Activated effector memory CD4-positive, alpha-beta T cell treated with anti-CD3 and anti-CD28 coated beads, Interleukin-2, amount 50 U/mL, for 16 hours (primary cell): ENCODE results near the gene RAI1.

Experiments
- DNase-seq: peaks from one replicate; pipeline ENCODE4 v3.0.0-alpha.2; 2020

Gene RAI1

DNA sequence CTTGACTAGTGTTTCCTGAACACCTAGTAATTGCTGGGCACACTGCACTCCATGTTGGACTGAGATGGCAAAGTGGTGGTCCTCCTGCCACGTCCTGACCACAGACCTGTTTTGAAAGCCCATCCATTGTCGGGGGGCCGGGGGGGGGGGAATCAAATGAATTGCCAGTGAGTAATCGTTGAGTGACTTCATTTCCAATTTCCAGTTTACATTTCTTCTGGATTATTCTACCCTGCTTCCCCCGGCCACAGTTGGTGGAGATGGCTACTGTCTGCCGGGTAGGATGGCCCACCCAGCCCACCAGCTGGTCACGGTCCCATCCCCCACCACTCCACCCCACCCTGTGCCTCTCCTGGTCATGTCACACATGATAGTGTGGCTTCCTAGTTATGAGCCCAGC, 18.2 kb downstream of the RAI1 start:
- no peak for DNase-seq

DNA sequence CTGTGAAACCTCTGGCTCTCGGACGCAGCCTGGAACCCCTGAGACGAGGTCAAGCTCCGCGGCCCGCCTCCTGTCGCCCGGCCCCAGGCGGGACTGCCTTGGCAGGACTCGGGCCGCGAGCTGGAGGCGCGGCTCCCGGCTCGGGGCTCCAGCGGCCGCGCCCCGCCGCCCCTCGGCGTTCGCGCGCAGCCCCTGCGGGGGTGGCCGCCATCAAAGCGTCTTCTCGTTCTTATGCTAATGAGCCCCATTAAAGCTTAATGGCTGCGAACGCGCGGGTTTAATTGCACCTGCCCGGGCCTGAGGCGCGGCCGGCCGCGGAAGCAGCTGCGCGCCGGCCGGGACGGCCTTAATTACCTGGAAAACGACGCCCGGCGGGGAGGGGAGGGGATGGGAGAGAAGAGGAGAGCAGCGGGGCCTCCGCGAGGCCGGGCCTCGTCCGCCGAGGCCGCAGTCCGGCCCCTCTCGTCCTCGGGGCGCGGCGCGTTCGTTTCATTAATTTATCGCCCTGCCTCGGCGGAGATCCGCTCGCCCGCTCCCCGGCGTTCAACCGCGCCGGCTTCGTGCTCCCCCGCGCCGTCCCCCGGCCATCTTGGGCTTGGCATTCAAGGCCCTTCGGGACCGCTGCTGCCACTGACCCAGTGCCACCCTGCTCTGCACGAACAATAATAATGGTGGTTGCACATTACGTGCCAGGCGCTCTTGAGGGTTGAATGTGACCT, 19.2 kb downstream of the RAI1 start:
- no peak for DNase-seq

DNA sequence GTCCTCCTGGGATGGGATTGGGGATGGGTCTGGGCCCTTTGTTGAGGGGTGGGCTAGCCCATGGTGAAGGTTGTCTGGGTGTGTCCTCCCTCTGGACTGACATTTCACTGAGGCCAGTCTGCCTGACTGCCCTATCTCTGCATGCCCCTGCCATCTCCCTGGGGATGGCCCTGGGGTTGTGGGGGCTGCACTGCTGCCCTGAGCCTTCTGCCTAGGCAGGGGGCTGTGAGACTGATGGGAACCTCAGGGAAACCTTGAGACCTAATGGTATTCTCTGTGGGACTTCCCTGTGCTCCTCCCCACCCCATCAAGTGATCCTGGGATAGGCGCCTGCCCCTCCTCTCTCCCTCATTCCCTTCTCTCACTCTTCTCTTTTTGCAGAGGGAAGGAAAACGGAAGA, 19.9 kb downstream of the RAI1 start:
- no peak for DNase-seq

DNA sequence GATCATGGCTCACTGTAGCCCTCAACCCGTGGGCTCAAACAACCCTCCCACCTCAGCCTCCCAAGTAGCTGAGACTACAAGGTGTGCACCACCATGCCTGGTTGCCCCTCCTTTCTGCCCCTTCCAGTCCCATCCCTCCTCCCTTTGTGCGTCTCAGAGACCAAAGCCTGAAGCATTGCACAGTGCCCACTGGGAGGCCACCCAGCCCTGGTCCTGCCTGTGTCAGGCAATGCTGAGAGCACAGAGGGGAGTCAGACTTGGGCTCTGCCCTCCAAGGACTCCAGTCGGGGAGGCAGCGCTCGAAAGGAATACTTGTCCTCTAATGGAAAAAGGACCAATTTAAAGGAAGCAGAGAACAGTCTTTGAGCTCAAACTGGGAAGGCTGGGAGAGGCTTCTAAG, 20.4 kb downstream of the RAI1 start:
- no peak for DNase-seq

DNA sequence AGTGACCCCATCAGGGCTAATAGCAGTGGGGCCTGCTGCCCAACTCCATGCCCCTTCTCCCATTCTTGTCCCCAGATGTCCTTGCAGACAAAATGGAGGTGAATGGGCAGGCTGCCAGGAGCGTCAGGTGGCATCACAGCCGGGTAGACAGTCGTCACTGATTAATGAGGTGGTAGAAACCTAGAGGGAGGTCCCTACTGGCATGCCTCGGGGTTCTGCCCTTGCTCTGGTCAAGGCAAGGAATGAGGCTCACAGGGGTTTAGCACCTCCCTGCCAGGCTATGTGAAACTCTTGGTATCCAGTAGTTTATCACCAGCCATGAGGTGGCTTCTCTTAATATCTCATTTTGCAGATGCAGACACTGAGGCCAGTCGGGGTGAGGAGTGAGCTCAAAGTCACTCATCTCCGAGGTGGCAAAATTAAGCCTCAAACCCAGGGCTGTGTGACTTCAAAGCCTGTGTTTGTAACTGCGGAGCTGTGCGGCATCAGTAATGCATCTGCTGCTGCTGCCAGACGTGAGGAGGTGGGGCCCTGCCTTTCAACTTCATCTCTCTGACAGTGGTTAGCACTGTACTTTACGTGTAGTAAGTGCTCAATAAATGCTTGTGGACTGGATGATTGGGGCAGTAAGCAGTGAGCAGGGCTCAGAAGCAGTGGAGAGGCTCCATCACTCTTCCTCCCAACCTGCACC, 21.3 kb downstream of the RAI1 start:
- DNase-seq, result no peak

DNA sequence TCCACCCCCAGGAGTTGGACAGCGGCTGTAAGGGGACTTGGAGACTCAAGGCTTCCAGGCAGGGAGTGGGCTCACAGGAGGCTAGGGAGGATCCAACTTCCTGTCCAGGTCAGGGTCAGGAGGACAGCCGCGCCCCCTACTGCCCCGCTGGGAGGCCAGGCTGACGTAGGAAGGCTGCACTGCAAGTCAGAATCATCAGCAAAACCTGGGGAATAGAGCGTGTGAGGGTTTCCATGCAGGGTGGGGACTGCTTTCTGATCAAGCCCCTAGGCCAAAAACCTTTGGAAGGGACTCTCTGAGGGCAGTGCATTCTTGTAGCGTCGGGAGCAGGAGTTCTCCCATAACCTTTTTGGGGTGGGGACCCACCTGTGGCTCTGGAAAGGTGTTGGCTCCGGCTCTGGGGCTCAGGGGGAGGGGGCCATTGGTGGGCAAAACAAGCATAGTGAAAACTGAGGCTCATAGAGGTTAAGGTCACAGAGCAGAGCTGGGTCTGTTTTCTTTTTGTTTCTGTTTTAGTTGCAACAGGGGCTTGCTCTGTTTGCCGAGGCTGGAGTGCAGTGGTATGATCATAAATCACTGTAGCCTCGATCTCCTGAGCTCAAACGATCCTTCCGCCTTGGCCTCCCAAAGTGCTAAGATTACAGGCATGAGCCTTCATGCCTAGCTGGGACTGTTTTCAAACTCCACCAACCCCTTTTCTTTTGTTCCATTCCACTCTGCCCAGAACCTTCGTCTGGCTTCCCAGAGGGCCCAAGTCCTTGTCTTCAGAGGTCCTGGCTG, 22.1 kb downstream of the RAI1 start:
- DNase-seq, result no peak

DNA sequence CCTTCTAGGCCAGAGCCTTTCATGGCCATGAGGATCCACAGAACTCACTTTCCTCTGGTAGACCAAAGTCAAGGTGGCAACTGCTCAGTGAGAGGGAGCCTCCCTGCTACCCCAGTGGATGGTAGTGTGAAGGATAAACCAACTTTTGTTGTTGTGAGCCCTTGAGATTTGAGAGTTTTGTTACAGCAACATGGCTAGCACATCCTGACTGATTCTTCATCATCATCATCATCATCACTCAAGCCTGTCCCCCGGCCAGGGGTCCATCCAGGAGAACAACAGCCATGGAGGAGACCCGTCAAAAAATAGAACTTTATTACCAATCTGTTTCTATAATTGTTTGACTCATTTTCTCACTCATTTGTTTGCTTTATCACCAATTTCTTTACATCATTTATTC, 23.7 kb downstream of the RAI1 start:
- no peak for DNase-seq

DNA sequence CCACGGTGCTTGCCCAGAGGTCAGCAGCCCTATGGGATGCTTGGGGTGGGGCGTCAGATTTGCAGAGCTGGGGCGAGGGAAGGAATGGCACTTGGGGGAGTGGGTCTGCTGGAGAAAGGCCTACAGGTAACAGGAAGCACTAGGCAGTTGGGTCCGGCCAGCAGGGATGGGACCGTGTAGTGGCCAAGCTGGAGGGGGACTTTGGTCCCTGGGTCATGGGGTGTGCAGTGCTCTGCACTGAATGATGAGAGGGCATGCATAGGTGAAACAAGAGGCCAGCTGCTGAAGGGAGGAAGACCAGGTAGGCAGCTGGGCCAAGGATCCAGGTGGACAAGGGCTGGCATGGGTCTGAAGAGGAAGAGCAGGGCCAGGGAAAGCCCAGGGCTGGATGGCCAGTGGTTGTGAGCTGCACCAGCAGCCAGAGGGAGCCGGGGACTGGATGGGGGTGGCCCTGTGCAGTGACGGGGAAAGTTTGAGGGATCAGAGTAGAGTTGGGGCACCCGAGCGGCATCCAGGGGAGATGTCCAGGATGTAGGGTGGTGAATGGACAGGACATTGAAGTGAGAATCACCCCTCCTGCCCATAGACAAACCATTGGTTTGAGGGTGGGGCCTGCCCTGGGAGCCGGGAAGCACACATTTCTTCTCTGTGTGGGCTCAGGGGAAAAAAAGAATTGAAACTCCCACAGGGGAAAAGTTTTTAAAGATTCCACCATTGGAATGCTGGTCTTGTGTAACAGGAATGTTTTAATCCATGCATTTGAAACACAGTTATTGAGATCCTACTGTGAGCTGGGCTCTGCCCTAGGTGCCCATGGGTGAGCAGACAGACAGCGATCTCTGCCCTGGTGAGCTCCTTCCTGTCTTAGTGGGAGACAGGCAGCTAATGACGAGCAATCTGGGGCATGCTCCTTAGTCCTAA, 25.1 kb downstream of the RAI1 start:
- no peak for DNase-seq

DNA sequence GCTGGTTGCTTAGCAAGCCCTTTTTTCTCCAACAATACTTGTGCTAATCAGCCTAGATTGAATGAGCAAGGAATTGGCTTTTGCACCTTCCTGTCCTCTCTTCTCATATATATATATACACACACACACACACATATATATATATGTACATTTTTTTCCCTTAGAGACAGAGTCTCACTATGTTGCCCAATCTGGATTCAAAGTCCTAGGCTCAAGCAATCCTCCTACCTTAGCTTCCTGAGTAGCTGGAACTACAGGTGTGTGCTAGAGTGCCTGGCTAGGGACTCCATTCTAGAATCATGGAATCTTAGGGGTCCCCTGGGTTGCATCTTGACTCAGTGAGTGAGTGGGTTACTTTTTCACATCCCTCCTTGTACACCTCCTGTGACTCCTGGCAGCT, 27.0 kb downstream of the RAI1 start:
- no peak for DNase-seq

DNA sequence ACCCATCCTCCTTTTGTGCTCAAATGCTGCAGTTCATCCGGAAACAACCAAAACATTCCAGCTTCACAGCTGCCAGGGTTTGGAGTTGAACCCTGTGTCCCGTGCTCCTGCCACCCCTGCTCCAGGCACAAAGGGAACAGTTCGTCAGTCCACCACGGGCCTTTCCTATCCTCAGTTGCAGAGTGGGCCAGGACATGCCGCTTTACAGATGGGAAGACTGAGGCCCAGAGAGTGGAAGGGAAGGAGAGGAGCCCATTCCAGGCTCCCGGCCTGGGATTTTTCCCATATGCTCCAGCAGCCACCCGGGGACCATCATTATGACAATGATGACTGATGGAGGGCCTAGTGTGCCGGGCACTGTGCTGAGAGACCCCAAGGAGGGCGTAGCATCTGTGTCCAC, 27.6 kb downstream of the RAI1 start:
- DNase-seq, result no peak

DNA sequence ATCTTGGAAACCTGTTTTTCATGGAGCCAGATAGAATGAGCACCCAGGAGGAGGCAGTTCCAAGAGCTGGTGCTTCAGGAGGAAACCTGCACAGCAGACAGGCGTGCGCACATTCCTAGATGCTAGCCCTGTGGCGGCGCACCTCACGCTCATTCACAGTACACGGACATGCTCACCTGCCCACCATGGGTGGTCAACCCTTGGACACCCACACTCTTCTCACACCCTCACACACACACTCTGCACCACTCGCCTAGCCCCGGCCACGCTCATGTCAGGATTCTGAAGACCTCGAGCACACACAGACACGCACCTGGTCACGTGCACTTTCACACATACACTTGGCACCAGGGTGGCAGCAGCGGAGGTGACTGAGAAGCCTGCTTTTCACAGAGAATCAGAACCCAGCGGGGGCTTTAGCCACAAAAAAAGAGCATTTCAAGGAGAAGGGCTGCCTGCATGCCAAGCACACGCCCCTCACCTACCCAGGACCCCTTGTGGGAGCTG, 28.6 kb downstream of the RAI1 start:
- DNase-seq, result no peak

DNA sequence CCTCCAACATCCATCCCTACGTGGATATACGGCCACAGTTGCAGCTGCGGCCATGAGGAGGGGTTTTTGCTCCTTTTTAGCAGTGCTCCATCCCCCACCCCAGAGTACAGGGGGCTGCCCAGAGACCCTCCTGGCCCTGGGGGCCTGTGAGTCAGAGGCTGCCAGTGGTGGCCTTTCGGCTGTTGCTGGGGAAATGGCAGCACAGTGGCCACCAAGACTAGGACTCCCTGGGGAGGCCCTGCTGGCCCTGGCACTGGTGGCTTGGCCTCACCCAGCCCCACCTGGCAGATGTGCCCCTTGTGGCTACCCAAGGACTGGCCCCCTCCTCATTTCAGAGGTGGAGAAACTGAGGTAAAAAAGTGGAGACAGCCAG, 29.1 kb downstream of the RAI1 start:
- no peak for DNase-seq

DNA sequence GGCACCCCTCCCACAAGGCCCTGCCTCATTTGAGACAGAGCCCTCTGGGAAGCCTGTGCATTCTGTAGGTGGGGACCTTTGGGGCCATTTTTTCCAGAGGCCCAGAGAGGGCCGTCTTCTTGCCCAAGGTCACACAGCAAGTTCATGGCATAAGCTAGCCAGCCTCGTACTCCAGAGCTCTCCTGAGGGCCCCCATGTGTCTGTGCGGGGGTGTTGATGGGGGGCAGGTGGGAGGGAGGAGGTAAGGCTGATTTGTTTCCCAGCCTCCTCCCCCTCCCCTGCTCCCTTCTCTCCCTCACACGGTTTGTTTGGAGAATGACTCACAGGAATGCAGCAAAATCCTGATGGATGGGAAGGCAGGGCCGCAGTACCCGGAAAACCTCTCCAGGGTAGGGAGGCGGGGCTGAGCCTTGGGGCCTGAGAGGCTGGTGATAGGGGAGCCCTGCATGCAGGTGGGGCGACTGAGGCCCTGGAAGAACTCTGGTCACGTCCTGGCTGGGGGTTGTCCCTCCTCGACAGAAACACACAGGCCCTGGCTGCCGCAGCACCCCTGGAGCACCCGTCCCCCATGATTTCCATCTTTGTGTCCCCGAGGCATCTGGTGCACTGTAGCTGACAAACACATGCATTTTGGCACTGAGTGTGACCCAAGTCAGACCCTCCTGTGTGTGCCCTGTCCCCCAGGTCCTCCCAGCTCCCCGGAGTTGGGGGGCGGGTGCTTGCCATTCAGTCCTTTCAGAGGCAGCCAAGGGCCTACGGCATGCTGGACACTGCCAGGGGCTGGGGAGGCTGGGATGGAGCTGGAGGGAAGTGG, 29.7 kb downstream of the RAI1 start:
- no peak for DNase-seq

DNA sequence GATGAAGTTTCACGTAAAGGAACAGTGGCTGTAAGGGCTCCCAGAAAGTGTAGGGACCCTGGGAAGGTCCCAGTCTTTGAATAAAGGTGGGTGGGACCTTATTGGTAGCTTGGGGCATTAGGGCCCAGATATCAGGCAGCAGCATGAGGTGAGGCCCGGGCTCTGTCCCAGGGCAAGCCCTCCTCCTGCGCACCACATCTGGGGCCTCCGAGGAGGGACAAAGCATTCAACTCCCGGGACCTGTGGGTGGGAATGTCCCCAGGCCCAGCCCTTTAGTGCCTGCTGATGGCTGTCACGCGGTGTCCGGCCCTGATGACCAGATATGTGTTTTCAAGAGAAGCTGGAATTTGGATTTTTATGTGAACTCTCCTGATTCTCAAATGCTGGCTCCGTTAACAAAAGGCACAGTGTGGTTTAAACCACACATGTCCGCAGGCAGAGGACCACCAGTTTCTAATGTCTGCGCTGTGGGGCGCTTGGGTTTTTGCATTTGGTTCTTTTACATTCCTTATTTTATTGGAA, 30.4 kb downstream of the RAI1 start:
- DNase-seq, result no peak

DNA sequence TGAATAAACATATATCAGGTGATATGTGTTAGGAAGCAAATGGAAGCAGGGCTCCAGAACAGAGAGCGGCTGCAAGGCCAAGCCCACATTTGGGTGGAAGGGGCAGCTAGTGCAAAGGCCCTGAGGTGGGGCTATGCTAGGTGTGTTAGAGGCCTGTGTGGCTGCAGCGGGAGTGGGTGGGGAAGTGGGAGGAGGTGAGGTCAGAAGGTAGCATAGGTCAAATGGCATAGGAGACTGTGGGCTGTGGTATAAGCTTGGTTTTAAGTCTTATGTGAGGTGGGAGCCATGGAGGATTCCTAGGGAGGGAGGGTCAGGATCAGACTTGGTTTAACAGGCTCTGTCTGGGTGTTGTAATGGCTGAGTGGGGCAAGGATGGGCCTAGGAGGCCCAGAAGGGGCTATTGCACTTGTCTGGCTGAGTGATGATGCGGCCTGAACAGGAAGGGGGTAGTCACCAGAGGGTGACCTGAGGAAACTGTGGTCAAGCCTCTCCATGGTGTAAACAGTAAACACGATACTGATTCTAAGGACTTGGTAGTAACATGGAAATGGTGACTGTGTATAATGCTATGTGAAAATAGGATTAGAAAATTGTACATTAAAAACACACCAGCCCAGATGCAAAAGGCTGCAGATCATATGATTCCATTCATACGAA, 31.1 kb downstream of the RAI1 start:
- DNase-seq, result no peak

DNA sequence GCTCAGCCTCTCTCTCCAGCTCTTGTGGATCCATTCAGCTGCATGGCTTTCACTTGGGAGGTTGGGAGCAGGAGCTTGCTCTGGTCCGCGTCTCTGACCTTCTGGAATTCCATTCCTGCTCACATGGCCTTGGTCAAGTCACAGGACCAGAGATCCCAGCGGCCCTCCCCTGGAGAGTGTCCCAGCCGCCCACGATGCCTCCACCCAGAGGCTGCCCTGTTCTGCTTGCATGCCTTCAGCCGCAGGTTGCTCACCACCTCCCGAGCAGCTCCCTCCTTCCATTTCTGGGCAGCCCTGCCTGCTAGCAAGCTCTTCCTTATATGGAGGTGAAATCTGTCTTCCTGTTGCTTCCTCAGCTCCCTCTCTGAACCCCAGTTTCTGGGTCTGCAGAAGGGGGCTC, 32.6 kb downstream of the RAI1 start:
- no peak for DNase-seq

DNA sequence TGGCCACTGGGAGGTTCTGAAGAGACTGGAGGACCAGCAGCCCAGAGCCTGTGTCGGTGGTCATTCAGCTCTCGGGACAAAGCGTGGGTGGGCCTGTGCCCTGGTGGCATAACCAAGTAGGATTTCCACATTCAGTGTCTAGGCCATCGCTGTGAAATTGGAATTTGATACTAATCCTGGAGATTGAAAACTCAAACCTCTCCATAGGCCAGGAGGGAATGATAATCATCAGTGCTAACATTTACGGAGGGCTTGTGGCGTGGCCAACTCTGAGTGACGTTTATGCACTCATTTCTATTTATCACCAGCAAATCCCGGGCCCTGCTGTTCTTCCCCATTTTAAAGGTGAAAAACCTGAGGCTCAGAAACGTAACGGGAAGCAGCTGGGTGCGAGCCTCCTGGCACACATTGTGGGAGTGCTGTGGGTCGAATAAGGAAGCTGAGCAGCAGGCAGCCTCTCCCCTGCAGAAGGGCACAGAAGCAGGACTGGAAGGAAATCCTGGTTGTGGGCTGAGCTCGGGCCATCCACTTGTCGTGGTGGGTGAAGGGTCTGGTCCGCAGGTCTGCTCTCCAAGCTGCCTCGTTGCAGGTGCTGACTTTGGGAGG, 33.1 kb downstream of the RAI1 start:
- DNase-seq, result no peak

DNA sequence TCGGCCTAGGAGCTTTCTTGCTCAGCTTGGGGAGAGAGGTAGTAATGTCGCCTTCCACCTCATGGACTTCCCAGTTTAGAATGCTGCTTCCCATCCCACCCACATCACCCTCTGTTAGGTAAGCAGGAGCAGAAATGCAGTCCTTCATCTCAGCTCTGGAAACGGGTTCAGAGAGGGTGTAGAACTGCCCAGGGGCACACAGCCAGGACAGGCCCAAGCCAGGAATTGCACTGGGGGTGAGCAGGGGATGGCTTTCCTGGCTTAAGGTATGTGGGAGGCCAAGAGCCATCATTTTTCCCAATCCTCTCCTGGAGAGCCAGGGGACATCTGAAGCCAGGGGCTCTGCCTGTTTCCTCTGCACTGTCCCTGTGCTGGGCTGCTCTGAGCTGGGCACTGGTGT, 33.6 kb downstream of the RAI1 start:
- no peak for DNase-seq

DNA sequence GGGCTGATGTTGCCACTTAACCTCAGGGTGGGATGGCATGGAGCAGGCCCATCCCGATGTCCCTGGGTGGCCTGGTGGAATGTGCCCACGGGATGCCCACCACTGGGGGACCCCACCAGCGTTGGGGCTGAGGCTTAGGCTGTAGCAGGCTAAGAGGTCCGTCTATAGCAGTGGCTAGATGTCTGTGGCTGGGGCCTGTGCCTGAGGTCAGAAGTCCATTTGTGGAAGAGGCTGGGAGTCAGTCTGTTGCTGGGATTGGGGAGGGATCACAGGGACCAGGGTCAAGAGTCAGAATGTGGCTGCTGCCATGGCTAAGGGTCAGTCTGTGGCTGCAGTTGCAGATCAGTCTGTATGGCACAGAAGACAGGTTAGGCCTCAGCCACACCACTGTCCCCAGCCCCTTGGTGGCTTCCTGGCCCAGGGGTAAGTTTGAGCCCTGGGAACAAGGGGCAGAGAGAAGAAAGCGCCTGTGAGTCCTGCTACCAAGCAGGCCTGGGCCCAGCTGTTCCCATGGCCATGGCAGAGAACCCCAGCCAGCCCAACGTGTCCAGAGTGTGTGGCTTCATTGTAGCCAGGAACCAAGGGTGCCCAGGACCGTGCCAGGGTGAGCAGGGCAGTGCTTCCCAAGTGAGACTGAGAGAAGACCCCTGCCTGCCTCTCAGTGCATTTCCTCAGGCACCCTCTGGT, 35.7 kb downstream of the RAI1 start:
- no peak for DNase-seq

DNA sequence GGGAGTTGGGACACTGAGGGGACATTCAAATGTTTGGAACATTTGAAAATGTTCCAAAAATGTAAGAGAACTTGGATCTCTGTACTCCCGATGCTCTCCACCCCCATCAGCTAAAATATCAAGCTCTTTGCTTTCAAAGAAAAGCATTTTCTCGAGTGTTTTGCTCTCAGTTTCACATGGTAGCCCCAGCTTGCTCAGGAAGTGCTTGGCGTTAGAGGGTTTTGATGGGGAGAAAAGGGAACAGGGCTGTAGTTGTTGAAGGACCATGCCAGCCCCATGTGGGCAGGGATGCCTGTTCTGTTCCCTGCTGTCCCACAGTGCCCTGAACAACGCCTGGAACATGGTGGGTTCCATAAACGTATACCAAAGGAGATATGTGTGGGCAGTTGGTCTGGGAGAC, 37.0 kb downstream of the RAI1 start:
- no peak for DNase-seq
